ENCODE measurements around the gene HMGN3. TPM values are rescaled to one million over a fixed set of nuclear protein-coding genes. Genes with fewer than 3 reads are reported as not detected.

The HMGN3 gene
- total RNA-seq, 1 donor from 2014 or later, result 30.8 TPM

DNA sequence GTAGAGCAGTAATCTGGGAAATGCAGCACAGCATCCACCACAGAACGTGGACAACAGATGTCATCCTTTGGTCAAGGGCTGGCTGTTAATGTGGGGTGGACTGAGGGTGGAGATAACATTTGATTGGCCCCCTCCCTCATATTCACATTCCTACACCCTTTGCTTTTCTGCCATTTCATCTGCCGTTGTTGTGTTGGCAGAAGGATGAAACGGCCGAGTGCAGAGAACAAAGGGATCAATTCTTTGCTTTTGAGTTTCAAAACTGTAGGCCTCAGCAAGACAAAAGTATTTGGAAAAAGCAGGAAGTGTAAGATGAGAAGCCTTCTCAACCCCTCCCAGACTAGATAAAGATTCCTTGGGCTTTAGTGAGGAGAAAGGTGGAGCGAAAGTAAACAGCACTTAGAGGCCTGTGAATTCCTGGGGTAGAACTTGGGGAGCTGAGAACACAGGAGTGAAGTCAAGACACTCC, 82.2 kb downstream of the HMGN3 start:
- no peak for TF ChIP-seq CTCF (IDR thresholded peaks at IDR 0.05)
- no peaks in the 10 kb centered on the region for H3K36me3 Mint-ChIP-seq (ENCODE audit: low read depth)
- DNase-seq (ENCODE audit: low spot score), result no peak
- H3K4me1 Mint-ChIP-seq (ENCODE audit: low read depth), result no peaks in the 10 kb centered on the region
- H3K27ac Mint-ChIP-seq (ENCODE audit: unreplicated experiment), result no peak overlapping the region
- peaks cover 3% of the 10 kb centered on the region for H3K27me3 Mint-ChIP-seq (ENCODE audit: low read depth)
- H3K9me3 Mint-ChIP-seq (ENCODE audit: low read depth), result no peaks in the 10 kb centered on the region
- H3K4me3 Mint-ChIP-seq (ENCODE audit: unreplicated experiment), result no peak overlapping the region

Other genes starting within 250 kb of the HMGN3 start
- gene PHIP, start 156.4 kb downstream of the HMGN3 start, total RNA-seq, result 11.9 to 18.2 TPM (median 12.2 TPM) in 3 replicates

Measured in chondrocyte (in vitro differentiated cells).